Measurements from ENCODE around the gene SCO1. TPM values are rescaled to one million over a fixed set of nuclear protein-coding genes. Genes with fewer than 3 reads are reported as not detected.

The SCO1 gene
- total and polyA plus RNA-seq, 2 donors (not counting 1 experiment from before 2014, with no cell fraction given) = 5.9 to 28.6 TPM

GRCh38 chr17:10687499-10687898, 9.8 kb downstream of the SCO1 start:
- H3K79me2 ChIP-seq (ENCODE audit: control insufficient read depth, insufficient read depth, low read length) = peaks cover 36% of the 10 kb centered on the region
- no CpG with 5 or more reads among the region's 2 CpGs for WGBS (ENCODE audit: insufficient coverage)
- peaks cover 11% of the 10 kb centered on the region for H4K20me1 ChIP-seq (ENCODE audit: control insufficient read depth, insufficient read depth, low read length, poor library complexity, severe bottlenecking)
- no peak overlapping the region for H3K4me2 ChIP-seq (replicated peaks; ENCODE audit: low read depth, low read length, poor library complexity, severe bottlenecking)
- H3K36me3 ChIP-seq (replicated peaks in 1 of 2; ENCODE audit: control extremely low read depth in 1 of 2, control insufficient read depth in 1 of 2, extremely low read depth in 1 of 2, insufficient read depth in 2 of 2, low read length in 1 of 2) = peaks cover 10 to 82% of the 10 kb centered on the region in 2 experiments
- no peaks in the 10 kb centered on the region for H3K27me3 Mint-ChIP-seq
- H3K4me3 Mint-ChIP-seq = no peak overlapping the region
- H2AFZ ChIP-seq (ENCODE audit: insufficient read depth, low read depth, low read length, poor library complexity, severe bottlenecking) = no peak overlapping the region
- ChIA-PET POLR2A (no interaction called here), CTCF (interaction anchor here (1.1 kb wide), 1 partner anchor 41 kb away, joined by 4 read pairs; no protein-coding TSS in a partner anchor)
- H3K4me1 Mint-ChIP-seq = peaks cover 19% of the 10 kb centered on the region
- H3K4me1 ChIP-seq (ENCODE audit: control insufficient read depth in 2 of 2, insufficient read depth in 2 of 2, low read length in 2 of 2) = peaks cover 0 to 3% of the 10 kb centered on the region in 2 donors
- no peaks in the 10 kb centered on the region for H3K9me3 ChIP-seq (ENCODE audit: control extremely low read depth in 1 of 3, control insufficient read depth in 2 of 3, insufficient read depth in 1 of 3, low read length in 2 of 3)
- H3K9me3 Mint-ChIP-seq (ENCODE audit: insufficient read depth) = no peaks in the 10 kb centered on the region
- no peak overlapping the region for H3K27ac ChIP-seq (ENCODE audit: low read length in 2 of 2)
- no peak for TF ChIP-seq EZH2 (IDR thresholded peaks at IDR 0.05; ENCODE audit: borderline replicate concordance, insufficient read depth, low read depth, low read length, poor library complexity, severe bottlenecking)
- no peak for TF ChIP-seq CTCF (IDR thresholded peaks at IDR 0.05)
- DNase-seq (no peak), ATAC-seq (ENCODE audit: low read depth) (no peak)
- no peaks in the 10 kb centered on the region for H3K27me3 ChIP-seq (replicated peaks in 1 of 4; ENCODE audit: control extremely low read depth in 1 of 4, control insufficient read depth in 3 of 4, insufficient read depth in 4 of 4, low read length in 3 of 4)
- intact Hi-C loops (cut with micrococcal nuclease) = no loop called here
- no peak overlapping the region for H3K27ac Mint-ChIP-seq
- H3K9ac ChIP-seq (ENCODE audit: low read length) = no peak overlapping the region
- H3K4me3 ChIP-seq (ENCODE audit: control extremely low read depth in 1 of 5, extremely low read depth in 1 of 5, insufficient read depth in 1 of 5, low read depth in 2 of 5, low read length in 4 of 5) = no peak overlapping the region

- Histone ChIP-seq H3K9ac (ENCODE audit: low read length) (no peak overlapping the region), H3K36me3 (replicated peaks in 1 of 2; ENCODE audit: control extremely low read depth in 1 of 2, control insufficient read depth in 1 of 2, extremely low read depth in 1 of 2, insufficient read depth in 2 of 2, low read length in 1 of 2) (peaks cover 10 to 78% of the 10 kb centered on the region in 2 experiments), H3K4me3 (ENCODE audit: control extremely low read depth in 1 of 5, extremely low read depth in 1 of 5, insufficient read depth in 1 of 5, low read depth in 2 of 5, low read length in 4 of 5) (no peak overlapping the region), H4K20me1 (ENCODE audit: control insufficient read depth, insufficient read depth, low read length, poor library complexity, severe bottlenecking) (peaks cover 11% of the 10 kb centered on the region), H3K4me2 (replicated peaks; ENCODE audit: low read depth, low read length, poor library complexity, severe bottlenecking) (no peak overlapping the region), H3K79me2 (ENCODE audit: control insufficient read depth, insufficient read depth, low read length) (peaks cover 15% of the 10 kb centered on the region), H2AFZ (ENCODE audit: insufficient read depth, low read depth, low read length, poor library complexity, severe bottlenecking) (no peak overlapping the region), H3K27me3 (replicated peaks in 1 of 4; ENCODE audit: control extremely low read depth in 1 of 4, control insufficient read depth in 3 of 4, insufficient read depth in 4 of 4, low read length in 3 of 4) (no peaks in the 10 kb centered on the region), H3K4me1 (ENCODE audit: control insufficient read depth in 2 of 2, insufficient read depth in 2 of 2, low read length in 2 of 2) (no peaks in the 10 kb centered on the region), H3K27ac (ENCODE audit: low read length in 2 of 2) (no peak overlapping the region), H3K9me3 (ENCODE audit: control extremely low read depth in 1 of 3, control insufficient read depth in 2 of 3, insufficient read depth in 1 of 3, low read length in 2 of 3) (no peaks in the 10 kb centered on the region)
- no peaks in the 10 kb centered on the region for H3K9me3 Mint-ChIP-seq (ENCODE audit: insufficient read depth)
- CTCF ChIA-PET = interaction anchor here (1.0 to 2.7 kb wide), 6 partner anchors 9 to 161 kb away, joined by 3 to 9 read pairs (median 6); no protein-coding TSS in a partner anchor
- peak; percentile 27 for DNase-seq
- POLR2A ChIA-PET = no interaction called here
- ATAC-seq (ENCODE audit: low read depth) = no peak
- H3K27me3 Mint-ChIP-seq = no peaks in the 10 kb centered on the region
- intact Hi-C loops (cut with micrococcal nuclease) = loop anchor here (2.0 kb wide), 1 partner anchor 37 kb away; no protein-coding TSS in a partner anchor
- peak; percentile 67 for TF ChIP-seq CTCF (IDR thresholded peaks at IDR 0.05)
- no peak for TF ChIP-seq EZH2 (IDR thresholded peaks at IDR 0.05; ENCODE audit: borderline replicate concordance, insufficient read depth, low read depth, low read length, poor library complexity, severe bottlenecking)
- no peak overlapping the region for H3K4me3 Mint-ChIP-seq
- H3K4me1 Mint-ChIP-seq = peaks cover 5% of the 10 kb centered on the region
- H3K27ac Mint-ChIP-seq = no peak overlapping the region
- WGBS (ENCODE audit: insufficient coverage) = no CpG with 5 or more reads among the region's 2 CpGs
Measured at GRCh38 chr17:10683853-10684252, 13.5 kb downstream of the SCO1 start.

Data from B cell (primary cell).